Activated CD4-positive, alpha-beta T cell treated with anti-CD3 and anti-CD28 coated beads, Interleukin-2, amount 50 U/mL, for 1 hour (primary cell): Measurements from ENCODE around the gene UPF1.
"Not testable (repeated sequence)": the region's sequence is repeated elsewhere in the genome, so short reads cannot be mapped to it uniquely, and the experiment has no call there.

ENCODE experiments used
- DNase-seq: peaks from one replicate; pipeline ENCODE4 v3.0.0-alpha.2; 2020

UPF1 gene

GRCh38 chr19:18799389-18799970 lies 32.3 kb upstream of the UPF1 start:
- no peak for DNase-seq

GRCh38 chr19:18800079-18800478 lies 31.7 kb upstream of the UPF1 start:
- no peak for DNase-seq

GRCh38 chr19:18800636-18801035 lies 31.1 kb upstream of the UPF1 start:
- DNase-seq, result no peak

GRCh38 chr19:18802354-18802753 lies 29.4 kb upstream of the UPF1 start:
- DNase-seq, result no peak

- no peak for DNase-seq
Observed at GRCh38 chr19:18803550-18804138, 28.1 kb upstream of the UPF1 start.

- DNase-seq, result no peak
Observed at GRCh38 chr19:18804139-18804601, 27.6 kb upstream of the UPF1 start.

GRCh38 chr19:18804643-18805042 lies 27.1 kb upstream of the UPF1 start:
- no peak for DNase-seq

- DNase-seq, result no peak
Observed at GRCh38 chr19:18807861-18808331, 23.9 kb upstream of the UPF1 start.

- no peak for DNase-seq
Observed at GRCh38 chr19:18809149-18809868, 22.4 kb upstream of the UPF1 start.

GRCh38 chr19:18811638-18812037 lies 20.1 kb upstream of the UPF1 start:
- not testable (repeated sequence) for DNase-seq

- DNase-seq, result no peak
Observed at GRCh38 chr19:18814063-18814462, 17.7 kb upstream of the UPF1 start.

- DNase-seq, result no peak
Observed at GRCh38 chr19:18815673-18816072, 16.1 kb upstream of the UPF1 start.

GRCh38 chr19:18816645-18817044 lies 15.1 kb upstream of the UPF1 start:
- not testable (repeated sequence) for DNase-seq

GRCh38 chr19:18817574-18817973 lies 14.2 kb upstream of the UPF1 start:
- no peak for DNase-seq

GRCh38 chr19:18828786-18829185 lies 3.0 kb upstream of the UPF1 start:
- DNase-seq, result no peak

- DNase-seq, result no peak
Observed at GRCh38 chr19:18830488-18830887, 1.3 kb upstream of the UPF1 start.

- DNase-seq, result no peak
Observed at GRCh38 chr19:18832306-18833140, 764 bp downstream of the UPF1 start.

GRCh38 chr19:18833141-18833476 lies 1.4 kb downstream of the UPF1 start:
- no peak for DNase-seq

GRCh38 chr19:18833849-18834643 lies 2.3 kb downstream of the UPF1 start:
- DNase-seq, result no peak

GRCh38 chr19:18834644-18834984 lies 2.9 kb downstream of the UPF1 start:
- no peak for DNase-seq

GRCh38 chr19:18839465-18840287 lies 7.9 kb downstream of the UPF1 start:
- DNase-seq, result no peak
